Measurements from ENCODE around the gene PATJ. TPM values are rescaled to one million over a fixed set of nuclear protein-coding genes. Genes with fewer than 3 reads are reported as not detected.

PATJ gene
- total RNA-seq, 4 donors from 2014 or later = 119 to 299 (median 149) TPM

DNA sequence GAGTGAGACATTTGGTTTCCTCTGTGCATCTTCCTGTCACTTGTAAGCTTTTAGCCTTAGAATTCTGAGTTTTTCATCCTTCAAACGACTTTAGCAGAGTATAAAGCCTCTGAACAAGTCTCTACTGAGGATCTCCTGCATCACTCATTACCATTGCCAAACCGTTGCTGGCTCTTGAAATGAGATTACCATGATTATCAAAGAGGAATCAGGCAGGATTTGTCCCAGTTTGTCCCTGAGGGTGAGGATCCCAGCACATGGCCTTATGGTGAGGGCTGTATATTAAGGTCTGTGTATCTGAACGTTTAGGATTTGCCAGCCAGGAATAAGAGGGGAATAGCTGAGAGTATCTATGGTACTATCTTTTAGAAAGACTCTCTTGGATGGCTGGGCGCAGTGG lies 282.9 kb downstream of the PATJ start:
- DNase-seq = no peak
- 84 to 87% methylated on average over 3 to 4 of the region's 4 CpGs for WGBS, 2 donors (ENCODE audit: low coverage in 1 of 2)
- in situ Hi-C loops (cut with MboI; ENCODE audit: low pct_ligation_motif_present in 1 of 4, low pct_unique_long_range_greater_than_20kb in 1 of 4, low sequenced_read_pairs in 3 of 4) (no loop called here), intact Hi-C loops (cut with DNase I; ENCODE audit: low total_unique reads) (no loop called here)
- Histone ChIP-seq H3K27ac (no peak overlapping the region), H3K36me3 (peaks cover 0 to 10% (median 0%) of the 10 kb centered on the region in 4 donors), H3K4me3 (no peak overlapping the region), H3K27me3 (no peaks in the 10 kb centered on the region), H3K4me1 (no peaks in the 10 kb centered on the region), H3K9me3 (peaks cover 0 to 5% of the 10 kb centered on the region in 2 donors)
- TF ChIP-seq, protein P1, sequence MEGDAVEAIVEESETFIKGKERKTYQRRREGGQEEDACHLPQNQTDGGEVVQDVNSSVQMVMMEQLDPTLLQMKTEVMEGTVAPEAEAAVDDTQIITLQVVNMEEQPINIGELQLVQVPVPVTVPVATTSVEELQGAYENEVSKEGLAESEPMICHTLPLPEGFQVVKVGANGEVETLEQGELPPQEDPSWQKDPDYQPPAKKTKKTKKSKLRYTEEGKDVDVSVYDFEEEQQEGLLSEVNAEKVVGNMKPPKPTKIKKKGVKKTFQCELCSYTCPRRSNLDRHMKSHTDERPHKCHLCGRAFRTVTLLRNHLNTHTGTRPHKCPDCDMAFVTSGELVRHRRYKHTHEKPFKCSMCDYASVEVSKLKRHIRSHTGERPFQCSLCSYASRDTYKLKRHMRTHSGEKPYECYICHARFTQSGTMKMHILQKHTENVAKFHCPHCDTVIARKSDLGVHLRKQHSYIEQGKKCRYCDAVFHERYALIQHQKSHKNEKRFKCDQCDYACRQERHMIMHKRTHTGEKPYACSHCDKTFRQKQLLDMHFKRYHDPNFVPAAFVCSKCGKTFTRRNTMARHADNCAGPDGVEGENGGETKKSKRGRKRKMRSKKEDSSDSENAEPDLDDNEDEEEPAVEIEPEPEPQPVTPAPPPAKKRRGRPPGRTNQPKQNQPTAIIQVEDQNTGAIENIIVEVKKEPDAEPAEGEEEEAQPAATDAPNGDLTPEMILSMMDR (IDR thresholded peaks at IDR 0.05) = no peak
- TF ChIP-seq POLR2A (IDR thresholded peaks at IDR 0.05) (no peak), POLR2AphosphoS5 (IDR thresholded peaks at IDR 0.05) (no peak), EP300 (IDR thresholded peaks at IDR 0.05; ENCODE audit: low read depth) (no peak)

DNA sequence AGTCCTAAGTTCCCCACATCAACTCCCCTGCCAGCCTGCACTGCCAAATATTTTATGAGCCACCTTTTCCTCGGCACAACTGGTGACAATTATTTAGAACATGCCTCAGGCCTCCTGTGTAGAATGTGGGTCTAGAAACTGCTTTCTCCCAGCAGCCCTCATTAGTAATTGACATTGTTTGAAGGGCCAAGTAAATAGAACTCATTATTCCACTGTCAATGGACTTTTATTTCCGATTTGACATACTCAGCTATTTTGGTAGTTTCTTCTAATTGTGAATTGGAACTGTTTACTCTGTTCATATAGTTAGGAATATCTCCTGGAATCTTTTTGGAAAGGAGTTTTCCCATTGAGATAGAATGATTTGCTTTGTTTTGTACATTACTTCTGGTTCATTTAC lies 283.6 kb downstream of the PATJ start:
- Histone ChIP-seq H3K4me1 (no peaks in the 10 kb centered on the region), H3K27ac (no peak overlapping the region), H3K27me3 (no peaks in the 10 kb centered on the region), H3K9me3 (peaks cover 0 to 5% of the 10 kb centered on the region in 2 donors), H3K4me3 (no peak overlapping the region), H3K36me3 (peaks cover 0 to 10% (median 0%) of the 10 kb centered on the region in 4 donors)
- DNase-seq = no peak
- intact Hi-C loops (cut with DNase I; ENCODE audit: low total_unique reads) = no loop called here
- in situ Hi-C loops (cut with MboI; ENCODE audit: low pct_ligation_motif_present in 1 of 4, low pct_unique_long_range_greater_than_20kb in 1 of 4, low sequenced_read_pairs in 3 of 4) = no loop called here
- TF ChIP-seq, protein P1 (IDR thresholded peaks at IDR 0.05) = no peak
- TF ChIP-seq POLR2A (IDR thresholded peaks at IDR 0.05) = no peak
- TF ChIP-seq EP300 (IDR thresholded peaks at IDR 0.05; ENCODE audit: low read depth) = no peak
- TF ChIP-seq POLR2AphosphoS5 (IDR thresholded peaks at IDR 0.05) = no peak
- 83 to 84% methylated on average over 2 of the region's 2 CpGs for WGBS, 2 donors (ENCODE audit: low coverage in 1 of 2)

DNA sequence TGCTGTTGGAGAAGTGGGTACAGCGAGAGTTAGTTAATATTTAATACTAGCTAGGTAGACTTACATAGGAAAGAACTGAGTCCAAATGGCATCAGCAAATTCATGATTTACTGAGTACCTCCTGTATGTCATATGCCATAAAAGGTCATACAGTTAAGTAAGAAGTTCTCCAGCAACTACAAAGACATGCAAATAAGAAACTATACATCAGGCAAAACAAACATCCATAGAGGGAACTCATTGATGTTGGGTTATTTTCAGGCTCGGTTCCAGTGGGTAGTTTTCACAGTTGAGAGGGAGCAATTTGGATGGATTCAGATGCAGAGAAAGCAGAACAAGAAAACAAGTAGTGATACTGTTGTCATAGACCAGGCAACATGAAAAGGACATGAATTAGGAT lies 287.4 kb downstream of the PATJ start:
- 78 to 81% methylated on average over 2 of the region's 2 CpGs for WGBS, 2 donors (ENCODE audit: low coverage in 1 of 2)
- intact Hi-C loops (cut with DNase I; ENCODE audit: low total_unique reads) (no loop called here), in situ Hi-C loops (cut with MboI; ENCODE audit: low pct_ligation_motif_present in 1 of 4, low pct_unique_long_range_greater_than_20kb in 1 of 4, low sequenced_read_pairs in 3 of 4) (no loop called here)
- no peak overlapping the region for H3K27ac ChIP-seq
- DNase-seq = no peak
- TF ChIP-seq, protein P1 (IDR thresholded peaks at IDR 0.05) = no peak
- TF ChIP-seq POLR2A (IDR thresholded peaks at IDR 0.05) = no peak
- TF ChIP-seq POLR2AphosphoS5 (IDR thresholded peaks at IDR 0.05) = no peak
- no peak for TF ChIP-seq EP300 (IDR thresholded peaks at IDR 0.05; ENCODE audit: low read depth)
- H3K4me1 ChIP-seq = no peaks in the 10 kb centered on the region
- H3K36me3 ChIP-seq = peaks cover 0 to 10% (median 0%) of the 10 kb centered on the region in 4 donors
- H3K9me3 ChIP-seq = peaks cover 0 to 5% of the 10 kb centered on the region in 2 donors
- no peaks in the 10 kb centered on the region for H3K27me3 ChIP-seq
- H3K4me3 ChIP-seq = no peak overlapping the region

DNA sequence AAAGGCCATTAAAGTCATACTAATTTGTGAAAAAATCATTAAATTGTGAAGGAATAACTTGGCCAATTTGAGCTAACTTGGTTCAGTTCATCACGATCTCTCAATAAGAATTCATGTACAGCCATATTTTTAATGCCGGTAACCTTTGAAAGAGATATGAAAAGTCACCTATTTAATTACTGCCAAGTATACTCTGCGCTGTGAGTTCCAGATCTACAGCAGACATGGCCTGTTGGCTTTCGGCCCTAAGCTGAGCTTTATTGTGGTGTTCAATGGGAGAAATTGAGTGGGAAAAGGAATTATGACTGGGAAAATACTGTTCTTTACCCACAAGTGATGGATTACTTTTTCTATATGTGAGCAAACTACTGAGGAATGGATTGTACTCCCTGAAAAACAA lies 292.5 kb downstream of the PATJ start:
- H3K4me1 ChIP-seq = no peaks in the 10 kb centered on the region

More for the DNA sequence above, 292.5 kb downstream of the PATJ start:
- Histone ChIP-seq H3K27ac (no peak overlapping the region), H3K27me3 (no peaks in the 10 kb centered on the region), H3K4me3 (no peak overlapping the region), H3K9me3 (no peaks in the 10 kb centered on the region), H3K36me3 (no peaks in the 10 kb centered on the region)
- in situ Hi-C loops (cut with MboI; ENCODE audit: low pct_ligation_motif_present in 1 of 4, low pct_unique_long_range_greater_than_20kb in 1 of 4, low sequenced_read_pairs in 3 of 4) (no loop called here), intact Hi-C loops (cut with DNase I; ENCODE audit: low total_unique reads) (no loop called here)
- WGBS, 2 donors (ENCODE audit: low coverage in 1 of 2) = 72 to 75% methylated on average over 4 of the region's 4 CpGs
- no peak for DNase-seq
- TF ChIP-seq POLR2AphosphoS5 (IDR thresholded peaks at IDR 0.05) = no peak
- TF ChIP-seq, protein P1 (IDR thresholded peaks at IDR 0.05) = no peak
- TF ChIP-seq POLR2A (IDR thresholded peaks at IDR 0.05) = no peak
- no peak for TF ChIP-seq EP300 (IDR thresholded peaks at IDR 0.05; ENCODE audit: low read depth)
